ENCODE results near the gene CNTNAP2. TPM values are rescaled to one million over a fixed set of nuclear protein-coding genes. Genes with fewer than 3 reads are reported as not detected.
"Not testable (repeated sequence)": the region's sequence is repeated elsewhere in the genome, so short reads cannot be mapped to it uniquely, and the experiment has no call there.

The CNTNAP2 gene
- total RNA-seq, 1 donor from 2014 or later: 1.3 TPM

DNA sequence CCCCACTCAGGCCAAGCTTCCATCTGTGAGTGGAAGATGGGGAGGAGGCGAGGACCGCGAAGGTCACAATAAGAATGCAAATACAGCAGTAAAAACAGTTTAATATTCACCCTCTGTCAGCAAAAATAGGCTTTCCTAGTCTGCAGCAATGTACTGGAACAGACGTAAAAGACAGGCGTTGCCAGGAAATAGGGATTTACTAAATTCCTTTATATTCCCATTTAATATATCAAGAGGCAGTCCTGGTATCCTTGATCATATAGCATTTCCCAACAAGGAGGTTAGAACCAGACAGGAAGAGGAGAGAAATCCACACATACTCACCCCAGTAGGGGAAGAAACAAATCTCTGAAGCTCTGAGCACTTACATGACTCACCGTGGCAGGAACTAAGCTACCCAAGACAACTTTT, 1419.1 kb downstream of the CNTNAP2 start:
- DNase-seq (ENCODE audit: low spot score): no peak

DNA sequence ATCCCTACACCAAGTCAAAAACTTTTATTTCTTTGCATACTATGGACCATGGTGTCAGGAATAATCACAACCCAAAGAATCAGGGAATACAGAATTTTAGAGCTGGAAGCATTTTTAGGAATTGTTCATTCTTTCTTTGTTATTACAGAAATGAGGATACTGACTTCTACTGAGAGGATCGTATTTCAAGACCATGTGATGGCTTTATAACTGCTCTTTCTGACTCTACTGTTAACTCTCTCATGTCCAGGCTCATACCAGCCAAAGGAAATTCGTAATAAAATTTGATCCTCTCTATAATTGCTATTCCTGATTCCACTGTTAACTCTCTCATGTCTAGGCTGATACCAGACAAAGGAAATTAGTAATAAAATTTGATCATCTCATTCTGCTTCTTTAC, 1423.1 kb downstream of the CNTNAP2 start:
- DNase-seq (ENCODE audit: low spot score): no peak

DNA sequence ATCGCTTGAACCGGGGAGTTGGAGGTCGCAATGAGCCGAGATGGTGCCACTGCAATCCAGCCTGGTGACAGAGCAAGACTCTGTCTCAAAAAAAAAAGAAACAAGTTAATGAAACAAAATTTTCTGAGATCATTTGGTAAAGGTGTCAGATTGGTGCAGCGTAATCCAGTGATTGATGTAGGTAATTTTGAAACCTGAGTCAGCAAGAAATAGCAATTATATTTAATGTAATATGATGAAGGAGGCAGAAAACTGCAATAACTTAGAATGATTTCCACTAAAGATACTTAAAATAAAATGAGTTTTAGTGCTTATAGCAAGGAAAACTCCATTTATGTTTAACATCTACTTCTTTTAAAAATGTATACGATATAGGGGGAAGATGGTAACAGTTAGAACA, 1424.1 kb downstream of the CNTNAP2 start:
- no peak for DNase-seq (ENCODE audit: low spot score)

DNA sequence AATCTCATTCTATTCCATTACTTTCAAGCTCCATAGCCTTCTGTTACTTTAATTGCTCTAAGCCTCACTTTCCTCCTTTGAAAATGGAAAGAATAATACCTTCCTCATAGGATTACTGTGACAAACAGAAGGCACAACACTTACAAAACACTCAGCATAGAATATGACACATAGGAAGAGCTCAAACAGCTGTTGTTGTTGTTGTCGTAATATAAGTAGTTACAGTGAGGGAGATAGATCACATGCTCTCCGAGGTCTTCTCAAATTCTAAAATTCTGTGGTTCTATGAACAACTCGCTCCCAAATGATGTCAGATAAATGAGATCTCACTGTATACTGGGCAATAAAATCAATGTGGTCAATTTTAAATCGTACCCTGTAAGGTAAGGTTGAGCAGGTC, 1424.7 kb downstream of the CNTNAP2 start:
- DNase-seq (ENCODE audit: low spot score): no peak

DNA sequence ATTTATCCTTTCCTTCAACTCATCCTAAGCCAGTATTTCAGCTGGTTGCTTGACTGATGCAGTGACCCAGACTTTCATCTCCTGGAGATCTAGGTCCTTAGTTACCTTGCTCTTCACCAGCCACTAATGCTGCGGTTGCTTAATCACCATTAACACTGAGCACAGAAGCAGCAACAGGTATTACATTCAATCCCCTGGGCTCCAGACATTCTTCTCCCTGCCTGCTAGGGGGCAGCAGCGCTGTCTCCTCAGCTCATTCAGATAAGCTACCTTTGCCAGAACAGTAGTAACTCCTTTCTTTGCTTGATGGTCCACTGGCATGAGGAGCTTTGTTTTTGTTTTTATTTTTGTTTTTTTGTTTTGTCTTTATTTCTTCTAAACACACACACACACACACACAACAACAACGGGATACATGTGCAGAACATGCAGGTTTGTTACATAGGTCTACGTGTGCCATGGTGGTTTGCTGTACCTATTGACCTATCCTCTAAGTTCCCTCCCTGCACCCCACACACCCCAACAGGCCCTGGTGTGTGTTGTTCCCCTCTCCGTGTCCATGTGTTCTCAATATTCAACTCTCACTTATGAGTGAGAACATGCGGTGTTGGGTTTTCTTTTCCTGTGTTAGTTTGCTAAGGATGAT, 1430.8 kb downstream of the CNTNAP2 start:
- no peak for DNase-seq (ENCODE audit: low spot score)

DNA sequence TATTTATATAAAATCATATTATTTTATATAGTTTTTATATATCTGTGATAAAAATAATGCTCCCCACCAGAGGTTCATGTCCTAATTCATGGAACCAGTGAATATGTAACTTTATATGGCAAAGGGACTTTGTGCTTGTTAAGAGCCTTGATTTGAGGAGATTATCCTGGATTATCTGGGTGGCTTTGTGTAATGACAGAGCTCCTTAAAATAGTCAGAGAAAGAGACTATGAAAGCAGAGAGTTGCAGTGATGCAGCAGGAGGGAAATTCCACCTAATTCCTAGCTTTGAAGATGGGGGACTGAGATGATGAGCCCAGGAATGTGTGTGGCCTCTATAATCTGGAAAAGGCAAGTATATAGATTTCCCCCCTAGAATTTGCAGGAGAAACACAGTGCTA, 1439.7 kb downstream of the CNTNAP2 start:
- no peak for DNase-seq (ENCODE audit: low spot score)

DNA sequence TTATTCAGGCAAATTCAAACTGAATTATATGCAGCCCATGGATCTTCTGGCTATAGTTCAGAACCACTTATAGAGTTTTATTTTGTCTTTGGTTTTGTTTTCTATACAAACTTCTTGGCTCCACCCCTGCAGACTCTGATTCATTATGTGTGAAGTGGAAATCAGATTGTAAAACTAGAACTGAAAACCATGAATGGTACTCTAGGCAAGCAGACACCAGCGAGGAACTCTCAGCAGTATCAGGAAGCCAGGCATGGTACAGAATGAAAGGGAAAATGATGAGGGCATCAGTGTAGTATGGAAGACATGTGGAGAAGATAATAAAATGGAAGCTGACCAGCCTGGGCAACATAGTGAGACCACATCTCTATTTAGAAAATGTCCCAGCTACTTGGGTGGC, 1447.1 kb downstream of the CNTNAP2 start:
- no peak for DNase-seq (ENCODE audit: low spot score)

DNA sequence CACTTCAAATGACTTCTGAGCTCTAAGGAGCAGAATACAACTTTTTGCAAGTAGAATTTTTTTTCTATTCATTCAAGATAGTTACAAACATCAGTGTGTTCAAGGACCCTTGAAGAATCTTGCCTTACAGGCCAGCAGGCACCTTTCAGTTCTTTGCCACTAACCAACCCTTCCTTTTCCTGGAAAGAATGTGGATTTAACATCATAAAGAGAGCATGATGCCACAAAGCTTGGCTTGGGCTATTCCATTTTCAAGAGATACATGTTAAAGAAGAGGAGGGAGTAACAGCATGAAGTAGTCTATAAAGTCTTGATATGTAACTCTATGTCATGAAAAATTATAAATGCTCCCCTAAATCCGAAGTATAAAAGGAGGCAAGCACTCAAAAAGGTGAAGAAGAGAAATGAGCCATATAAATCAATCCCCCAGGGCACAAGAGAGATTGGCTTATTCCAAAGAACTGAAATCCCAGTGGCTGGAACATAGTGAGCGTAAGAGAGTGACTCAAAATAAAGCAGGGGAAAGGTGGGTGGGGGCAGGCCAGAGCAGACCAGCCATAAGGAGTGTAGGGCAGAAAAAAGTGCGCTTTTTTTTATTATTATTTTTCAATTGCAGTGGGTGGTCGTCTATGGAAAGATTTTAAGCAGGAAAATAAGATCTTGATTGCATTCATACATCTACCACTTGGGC, 1448.3 kb downstream of the CNTNAP2 start:
- DNase-seq (ENCODE audit: low spot score): no peak

DNA sequence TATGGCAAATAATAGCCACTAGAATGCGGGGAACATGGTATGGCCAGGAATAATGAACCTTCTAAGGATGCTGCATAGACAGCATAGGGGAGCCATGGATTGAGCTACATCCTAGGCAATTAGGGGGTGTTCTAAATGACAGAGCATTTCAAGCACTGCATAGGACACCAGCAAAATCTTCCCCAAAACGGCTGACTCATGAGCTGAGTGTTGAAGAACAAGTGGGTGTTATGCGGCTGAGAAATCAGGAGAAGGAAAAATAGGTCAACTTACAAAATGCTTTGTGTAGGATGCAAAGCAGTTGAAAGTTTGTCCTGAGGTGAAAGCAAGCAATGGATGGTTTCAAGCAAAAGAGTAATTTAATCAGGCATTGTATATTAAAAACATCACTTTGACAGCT, 1450.4 kb downstream of the CNTNAP2 start:
- no peak for DNase-seq (ENCODE audit: low spot score)

DNA sequence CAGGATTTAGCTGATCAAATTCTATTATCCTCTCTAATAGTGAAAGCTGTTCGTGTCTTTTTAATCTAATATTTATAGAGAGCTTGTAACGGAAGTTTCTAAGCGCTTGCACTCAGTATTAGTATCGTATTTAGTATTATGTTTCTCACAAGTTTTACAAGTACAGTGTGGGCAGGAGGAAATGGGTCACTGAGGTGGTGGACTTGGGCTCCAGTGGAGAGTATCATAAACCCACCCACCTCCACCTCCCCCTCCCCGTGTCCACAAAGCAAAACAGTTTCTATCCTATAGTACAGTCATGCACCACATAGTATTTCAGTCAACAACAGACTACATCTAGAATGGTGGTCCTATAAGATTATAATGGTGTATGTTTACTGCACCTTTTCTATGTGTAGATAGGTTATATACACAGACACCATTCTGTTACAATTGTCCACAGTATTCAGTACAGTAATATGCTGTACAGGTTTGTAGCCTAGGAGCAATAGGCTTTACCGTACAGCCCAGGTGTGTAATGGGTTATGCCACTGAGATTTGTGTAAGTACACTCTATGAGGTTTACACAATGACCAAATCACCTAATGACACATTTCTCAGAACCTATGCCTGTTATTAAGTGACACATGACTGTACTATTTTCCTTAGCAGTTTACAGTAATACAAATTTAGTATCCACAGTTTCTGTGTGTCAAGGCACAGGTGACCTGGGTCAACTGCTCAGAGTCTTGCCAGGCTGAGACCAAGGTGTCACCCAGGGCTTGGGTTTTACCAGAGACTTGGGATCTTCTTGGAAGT, 1452.7 kb downstream of the CNTNAP2 start:
- DNase-seq (ENCODE audit: low spot score): no peak

DNA sequence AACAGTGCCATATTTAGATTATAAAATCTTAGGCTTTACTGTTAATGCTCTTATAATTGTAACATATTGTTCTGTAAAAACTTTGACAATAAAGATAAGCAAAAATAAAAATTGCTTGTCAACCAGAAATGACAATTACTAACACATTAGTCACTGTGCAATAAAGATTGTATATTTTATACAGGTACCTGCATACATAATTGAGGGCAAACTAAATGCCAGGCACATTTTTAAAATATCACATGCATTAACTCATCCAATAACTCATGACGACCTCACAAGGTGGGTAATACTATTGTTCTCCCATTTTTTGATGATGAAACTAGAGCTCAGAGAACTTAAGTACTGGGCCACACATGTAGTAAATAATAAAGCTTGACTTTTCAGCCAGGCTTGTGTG, 1453.8 kb downstream of the CNTNAP2 start:
- DNase-seq (ENCODE audit: low spot score): no peak

DNA sequence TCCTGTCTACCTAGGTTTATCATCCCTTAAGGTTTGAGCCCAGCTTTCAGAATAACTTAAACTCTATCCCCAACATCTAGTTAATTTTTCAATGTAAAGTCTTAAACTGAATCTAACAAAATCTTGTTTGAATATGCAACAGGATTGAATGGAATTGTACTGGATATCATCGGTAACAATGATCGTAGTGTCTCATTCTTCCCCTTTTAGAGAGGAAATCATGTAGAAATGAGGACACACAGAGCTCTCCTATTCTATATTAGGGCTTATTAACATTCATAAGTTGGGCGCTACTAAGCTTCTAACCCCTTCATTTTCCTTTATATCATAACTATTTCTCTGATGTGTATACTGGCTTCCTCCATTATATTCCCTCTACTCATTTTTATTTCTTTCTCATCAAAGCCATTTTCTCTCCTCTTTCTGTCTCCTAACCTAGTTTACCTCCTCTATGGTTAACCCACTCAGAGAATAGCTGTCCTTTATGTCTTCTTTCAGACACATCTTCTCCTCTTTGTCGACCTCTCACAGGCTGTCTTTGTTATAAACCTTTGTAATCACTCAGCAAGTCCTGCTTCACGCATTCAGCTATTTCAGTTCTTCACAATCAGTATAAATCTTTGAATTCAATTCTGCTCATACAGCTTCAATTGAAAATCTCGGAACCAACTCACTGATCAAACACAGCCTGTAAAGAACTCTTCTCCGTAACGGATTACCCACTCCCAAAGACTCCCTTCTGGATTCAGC, 1455.0 kb downstream of the CNTNAP2 start:
- DNase-seq (ENCODE audit: low spot score): no peak

DNA sequence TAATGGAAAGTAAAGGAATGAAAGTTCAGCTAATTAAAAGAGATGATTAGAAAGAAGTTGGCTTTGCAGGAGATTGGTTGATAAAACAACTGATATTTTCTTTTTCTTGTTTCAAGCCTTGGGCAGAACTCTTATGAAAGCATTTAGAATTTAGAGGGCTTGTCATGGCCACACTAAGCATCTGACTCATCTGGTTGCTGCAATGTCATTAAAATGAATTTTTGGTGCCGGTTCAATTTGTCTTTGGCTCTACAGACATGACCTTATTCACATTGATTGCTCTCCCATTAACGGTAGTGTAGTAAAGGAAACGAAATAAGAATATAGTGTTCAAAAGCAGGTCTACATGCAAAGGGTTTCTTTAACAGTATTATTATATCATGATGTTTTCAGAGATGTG, 1461.6 kb downstream of the CNTNAP2 start:
- no peak for DNase-seq (ENCODE audit: low spot score)

DNA sequence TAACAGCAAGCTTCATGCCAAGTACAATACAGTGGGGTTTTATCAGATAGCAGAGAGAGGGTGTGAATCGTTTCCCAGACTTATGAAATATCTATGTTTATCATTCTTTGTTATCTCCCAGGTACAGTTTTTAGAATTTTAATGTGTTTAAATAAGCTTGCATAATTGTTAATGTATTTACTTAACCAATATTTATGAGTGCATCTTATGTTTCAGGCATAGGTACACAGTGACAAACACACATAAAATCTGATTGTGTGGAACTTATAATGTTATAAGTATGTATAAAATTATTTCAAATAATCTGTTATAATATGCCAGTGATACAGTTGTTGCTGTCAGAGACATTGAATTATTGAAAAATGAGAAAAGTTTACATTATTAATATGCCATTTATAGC, 1462.5 kb downstream of the CNTNAP2 start:
- DNase-seq (ENCODE audit: low spot score): no peak

DNA sequence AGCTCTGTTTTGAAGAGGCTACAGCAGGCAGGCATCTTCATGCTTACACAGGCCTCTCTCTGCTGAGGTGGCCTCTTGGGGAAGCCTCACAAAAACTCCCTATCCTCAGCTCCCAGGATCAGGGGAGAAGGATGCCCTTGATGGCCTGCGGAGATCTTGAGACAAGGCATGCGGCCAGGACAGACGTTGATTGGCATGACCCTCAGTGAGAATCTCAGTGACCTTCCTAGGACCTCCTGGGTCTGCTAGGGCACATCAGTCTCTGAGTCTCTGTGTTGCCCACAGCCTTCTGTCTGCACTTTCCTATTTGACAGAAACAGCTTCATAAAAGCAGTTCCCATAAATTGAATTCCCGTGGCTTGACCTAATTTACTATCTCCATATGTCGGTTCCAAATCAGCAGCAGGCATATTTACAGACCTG, 1468.2 kb downstream of the CNTNAP2 start:
- DNase-seq (ENCODE audit: low spot score): no peak

DNA sequence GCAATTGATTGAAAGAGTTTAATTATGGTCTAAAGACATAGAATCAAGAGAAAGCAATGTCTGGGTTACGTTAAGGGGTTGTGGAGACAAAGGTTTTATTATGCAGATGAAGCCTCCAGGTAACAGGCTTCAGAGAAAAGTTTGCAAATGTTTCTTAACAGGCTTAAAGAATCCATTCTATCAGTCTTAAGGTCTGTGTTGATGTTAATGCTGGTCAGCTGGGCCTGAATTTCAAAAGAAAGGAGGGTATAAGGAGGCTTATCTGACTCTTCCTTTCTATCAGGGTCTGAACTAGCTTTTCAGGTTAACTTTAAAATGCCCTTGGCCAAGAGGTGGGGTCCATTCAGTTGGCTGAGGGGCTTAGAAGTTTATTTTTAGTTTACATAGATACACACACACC, 1469.5 kb downstream of the CNTNAP2 start:
- DNase-seq (ENCODE audit: low spot score): no peak

DNA sequence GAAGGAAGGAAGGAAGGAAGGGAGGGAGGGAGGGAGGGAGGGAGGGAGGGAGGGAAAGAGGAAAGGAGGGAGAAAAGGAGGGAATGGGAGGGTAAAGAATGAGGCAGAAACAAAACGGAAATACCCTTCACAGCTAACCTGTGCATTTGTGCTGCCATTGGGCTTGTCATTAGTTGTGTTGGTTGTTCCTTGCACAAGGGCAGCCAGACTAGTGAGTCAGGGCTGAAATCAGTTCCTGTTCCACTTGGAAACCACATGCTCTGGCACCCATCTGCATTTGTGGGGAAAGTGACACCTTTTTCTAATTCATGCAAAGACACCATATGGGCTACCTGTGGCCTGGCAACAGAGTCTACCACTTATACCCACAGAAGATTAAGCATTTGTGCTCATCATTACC, 1469.9 kb downstream of the CNTNAP2 start:
- DNase-seq (ENCODE audit: low spot score): no peak

DNA sequence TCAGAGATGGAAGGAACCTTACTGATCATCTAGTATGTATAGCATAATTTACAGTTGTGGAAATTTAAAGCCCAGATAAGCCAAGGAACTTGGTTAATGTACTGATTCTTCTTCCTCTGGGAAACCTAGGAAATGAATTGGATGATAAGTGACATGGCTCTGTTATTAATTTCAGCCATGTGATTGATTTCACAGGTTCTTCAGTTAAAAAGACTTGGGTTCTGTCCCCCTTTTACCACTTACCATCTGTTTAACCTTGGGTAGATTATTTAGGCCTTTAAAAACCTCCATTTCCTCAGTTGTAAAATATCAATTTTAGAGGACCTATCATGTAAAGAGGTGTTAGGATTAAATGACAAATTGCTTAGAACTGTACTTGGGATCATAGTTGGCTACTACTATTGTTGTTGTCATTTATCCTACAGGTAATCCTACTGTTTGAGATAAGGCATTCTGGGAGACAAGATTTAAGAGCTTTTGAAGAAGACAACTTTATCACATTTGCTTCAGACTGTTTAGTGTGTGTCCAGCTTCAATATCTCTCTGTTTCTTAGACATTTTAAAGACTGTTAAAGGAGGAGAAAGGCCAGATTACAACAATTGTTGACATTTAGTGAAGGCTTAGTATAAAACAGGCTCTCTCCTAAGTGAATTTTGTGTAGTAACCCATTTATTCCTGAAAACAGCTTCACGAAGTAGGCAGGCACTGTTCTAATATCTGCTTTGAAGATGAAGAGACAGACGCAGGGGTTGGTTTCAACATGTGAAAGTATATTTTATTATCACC, 1476.9 kb downstream of the CNTNAP2 start:
- no peak for DNase-seq (ENCODE audit: low spot score)

DNA sequence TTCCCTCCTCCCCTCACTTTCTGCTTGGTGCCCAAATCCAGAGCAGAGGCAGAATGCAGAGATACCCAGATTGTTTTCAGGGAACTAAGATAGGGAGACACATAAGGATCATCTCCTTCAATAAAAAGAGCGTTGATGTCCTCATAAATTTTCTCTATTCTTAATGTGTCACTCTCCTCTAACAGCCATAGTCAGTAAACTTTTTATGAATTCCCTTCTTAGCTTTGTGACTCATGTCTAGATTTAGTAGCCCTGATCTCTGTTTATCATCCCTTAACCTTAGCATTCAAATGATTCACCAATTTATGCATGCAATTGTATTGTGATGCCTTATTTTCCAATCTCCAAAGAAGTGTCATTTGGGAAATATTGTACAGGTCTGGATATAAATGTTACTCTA, 1478.4 kb downstream of the CNTNAP2 start:
- DNase-seq (ENCODE audit: low spot score): no peak

DNA sequence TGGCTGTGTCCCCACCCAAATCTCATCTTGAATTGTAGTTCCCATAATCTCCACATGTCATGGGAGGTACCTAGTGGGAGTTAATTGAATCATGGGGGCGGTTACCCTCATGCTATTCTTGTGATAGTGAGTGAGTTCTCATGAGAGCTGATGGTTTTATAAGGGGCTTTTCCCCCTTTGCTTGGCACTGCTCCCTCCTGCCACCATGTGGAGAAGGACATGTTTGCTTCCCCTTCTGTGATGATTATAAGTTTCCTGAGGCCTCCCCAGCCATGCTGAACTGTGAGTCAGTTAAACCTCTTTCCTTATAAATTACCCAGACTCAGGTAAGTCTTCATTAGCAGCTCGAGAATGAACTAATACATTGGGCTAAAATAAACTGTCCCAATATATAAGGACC, 1482.1 kb downstream of the CNTNAP2 start:
- DNase-seq (ENCODE audit: low spot score): not testable (repeated sequence)

DNA sequence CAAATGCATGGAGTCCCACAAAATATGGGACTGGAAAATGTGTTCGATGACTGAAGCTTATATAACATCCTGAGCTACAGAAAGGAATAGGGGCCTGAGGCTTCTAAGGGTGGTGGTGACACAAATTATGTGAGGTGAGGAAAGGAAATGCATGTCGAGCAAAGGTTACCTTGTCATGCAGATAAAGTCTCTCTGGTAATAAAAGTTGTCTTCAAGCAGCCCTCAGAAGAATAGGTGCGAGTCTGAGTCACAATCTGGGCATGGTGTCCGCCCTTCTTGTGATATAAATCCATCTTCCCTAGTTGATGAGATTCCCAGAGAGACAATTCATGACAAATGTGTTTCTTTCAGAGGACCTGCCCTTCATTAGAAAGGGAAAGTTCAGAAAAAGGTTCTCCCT, 1488.7 kb downstream of the CNTNAP2 start:
- no peak for DNase-seq (ENCODE audit: low spot score)
